SH-SY5Y (cell line): ENCODE measurements around the gene GARIN5B.
A peak's percentile ranks its signal among the peaks of the same experiment; 100 is the strongest.

Source experiments
- GATA2 ChIP-seq: IDR thresholded peaks from 2 replicates; pipeline ENCODE4 v1.6.1; 2011; ENCODE audit warnings: mild to moderate bottlenecking, low read depth, low read length
- GATA3 ChIP-seq: IDR thresholded peaks from 2 replicates; pipeline ENCODE4 v1.6.1; 2011; ENCODE audit warnings: low read depth, mild to moderate bottlenecking, low read length, moderate library complexity

The GARIN5B gene

GRCh38 chr19:55339889-55340783, 22.9 kb downstream of the GARIN5B start:
- no peak for TF ChIP-seq GATA3
- TF ChIP-seq GATA2: no peak; the same call in 1 of the 2 replicates

- TF ChIP-seq GATA3 (no peak), GATA2 (peak; percentile 76)
Observed at GRCh38 chr19:55339105-55339888, 23.8 kb downstream of the GARIN5B start, which contains the start of gene KMT5C. Gene KMT5C, plus strand, starts transcription at chr19:55339876. Its CDS starts 2,061 bp downstream, at chr19:55341937.

- no peak for TF ChIP-seq GATA3
Observed at GRCh38 chr19:55336101-55336500, 27.0 kb downstream of the GARIN5B start.

GRCh38 chr19:55333870-55334269, 29.2 kb downstream of the GARIN5B start:
- TF ChIP-seq GATA2: no peak
- no peak for TF ChIP-seq GATA3

GRCh38 chr19:55325172-55325571, 37.9 kb downstream of the GARIN5B start, which contains the start of gene TMEM150B:
Gene TMEM150B, minus strand, starts transcription at chr19:55325341. Its CDS starts 4,305 bp downstream, at chr19:55321036.
- TF ChIP-seq GATA3 (no peak), GATA2 (no peak)

GRCh38 chr19:55324662-55325061, 38.4 kb downstream of the GARIN5B start:
- TF ChIP-seq GATA3 (no peak), GATA2 (no peak)

- no peak for TF ChIP-seq GATA3
- no peak for TF ChIP-seq GATA2
Observed at GRCh38 chr19:55322204-55322885, 40.7 kb downstream of the GARIN5B start.

GRCh38 chr19:55321466-55322137, 41.5 kb downstream of the GARIN5B start:
- TF ChIP-seq GATA2 (no peak), GATA3 (no peak)

GRCh38 chr19:55320844-55321419, 42.1 kb downstream of the GARIN5B start:
- no peak for TF ChIP-seq GATA3

GRCh38 chr19:55319785-55320184, 43.3 kb downstream of the GARIN5B start:
- no peak for TF ChIP-seq GATA3
- no peak for TF ChIP-seq GATA2

- TF ChIP-seq GATA3 (no peak), GATA2 (no peak)
Observed at GRCh38 chr19:55316646-55317045, 46.4 kb downstream of the GARIN5B start.

- TF ChIP-seq GATA2 (no peak), GATA3 (no peak)
Observed at GRCh38 chr19:55315956-55316525, 47.0 kb downstream of the GARIN5B start.

- TF ChIP-seq GATA2 (no peak), GATA3 (no peak)
Observed at GRCh38 chr19:55314396-55314795, 48.7 kb downstream of the GARIN5B start.
